Thyroid gland (tissue), 4 donors: ENCODE results near the gene LDB3.

Experiments used
- CTCF ChIP-seq, 6 experiments: fragments of 200-600 bp in 3 of 6; fragments of 450-650 bp in 3 of 6; sonication (generic) in 3 of 6; IDR thresholded peaks; one replicate each; pipeline ENCODE4 v1.5.1; 2016 to 2019; ENCODE audit warnings: antibody characterized with exemption in 6 of 6, mild to moderate bottlenecking in 2 of 6, inconsistent platforms in 1 of 6, moderate library complexity in 1 of 6
- POLR2A ChIP-seq, 2 donors: fragments of 450-650 bp; IDR thresholded peaks; one replicate each; pipeline ENCODE4 v1.6.1; 2017; ENCODE audit warnings: antibody characterized with exemption in 2 of 2, mild to moderate bottlenecking in 2 of 2, moderate library complexity in 1 of 2

GRCh38 chr10:86651631-86652331, 16.5 kb upstream of the LDB3 start:
- TF ChIP-seq CTCF (IDR thresholded peaks at IDR 0.05) (no peak), POLR2A (IDR thresholded peaks at IDR 0.05) (no peak)
